GM12878 (cell line): ENCODE results near the gene HSD17B14. TPM values are rescaled to one million over a fixed set of nuclear protein-coding genes. Genes with fewer than 3 reads are reported as not detected.
A peak's percentile ranks its signal among the peaks of the same experiment; 100 is the strongest.

ENCODE experiments used
- ATAC-seq: fragments of 200-7000 bp; cut with Tn5 transposase; 3 replicates; pipeline ENCODE4 v1.9.1; 2020; ENCODE audit warnings: mild to moderate bottlenecking, moderate library complexity
- BruUV-seq: library from RNA; stranded (reverse); fragments of 400-500 nt; replicated peaks from 2 replicates; lab custom pipeline; 2021; lab: Mats Ljungman, UMichigan
- CTCF ChIA-PET: fragments of 300-600 bp; sonication (Branson Sonifier 250); formaldehyde crosslinking; extraction: SDS; loops from one replicate; lab custom pipeline; 2021; ENCODE audit warnings: inconsistent platforms; lab: Yijun Ruan, JAX
- POLR2A ChIA-PET: fragments of 350-600 bp; formaldehyde crosslinking; extraction: SDS; loops from one replicate; lab custom pipeline; 2021; ENCODE audit warnings: inconsistent platforms; lab: Charles Lee
- RAD21 ChIA-PET: fragments of 300-600 bp; sonication (Branson Sonifier 250); formaldehyde crosslinking; loops from one replicate; lab custom pipeline; 2023; ENCODE audit warnings: antibody characterized with exemption; ENCODE audit not compliant: unreplicated experiment; lab: Charles Lee
- SMC1A ChIA-PET: fragments of 300-600 bp; sonication (Branson Sonifier 250); formaldehyde crosslinking; loops from one replicate; lab custom pipeline; 2023; ENCODE audit not compliant: unreplicated experiment, uncharacterized antibody; lab: Charles Lee
- DNase-seq: peaks from one replicate; pipeline ENCODE4 v3.0.0-alpha.2; 2011; ENCODE audit warnings: low read depth, low spot score
- FAIRE-seq: peaks from 3 replicates; lab custom pipeline; 2011; peaks lifted over from hg19 to GRCh38; lab: Jason Lieb, UNC
- H2AFZ ChIP-seq: 2 replicates; pipeline ENCODE4 v1.6.0; 2011; ENCODE audit warnings: low read depth, low read length, control low read depth; ENCODE audit not compliant: control insufficient read depth
- H3K27ac ChIP-seq: 2 replicates; pipeline ENCODE4 v1.5.1; 2011; ENCODE audit warnings: control low read depth; ENCODE audit not compliant: control insufficient read depth, insufficient read depth
- H3K27me3 ChIP-seq, 2 experiments: replicated peaks in 1 of 2; 2 replicates each; pipeline versions ENCODE4 v1.6.0 to v1.6.1; 2011; ENCODE audit warnings: low read length in 1 of 2; ENCODE audit not compliant: control insufficient read depth in 2 of 2, insufficient read depth in 2 of 2
- H3K36me3 ChIP-seq, 2 experiments: 2 replicates each; pipeline ENCODE4 v1.5.1; 2011; ENCODE audit warnings: low read length in 1 of 2; ENCODE audit not compliant: control insufficient read depth in 2 of 2, insufficient read depth in 2 of 2
- H3K4me1 ChIP-seq: 2 replicates; pipeline ENCODE4 v1.6.1; 2011; ENCODE audit warnings: mild to moderate bottlenecking, low read length, moderate library complexity, mixed read lengths; ENCODE audit not compliant: control insufficient read depth, insufficient read depth
- H3K4me2 ChIP-seq: 2 replicates; pipeline ENCODE4 v1.6.0; 2011; ENCODE audit warnings: control low read depth; ENCODE audit not compliant: control insufficient read depth, insufficient read depth
- H3K4me3 ChIP-seq: fragments of 200-600 bp; sonication (generic); 2 replicates; pipeline ENCODE4 v1.5.1; 2016
- H3K79me2 ChIP-seq: 2 replicates; pipeline ENCODE4 v1.6.0; 2011; ENCODE audit warnings: low read length; ENCODE audit not compliant: control insufficient read depth, insufficient read depth
- H3K9ac ChIP-seq: 2 replicates; pipeline ENCODE4 v1.8.0; 2011; ENCODE audit warnings: low read length, control low read depth, mixed read lengths; ENCODE audit not compliant: control insufficient read depth, insufficient read depth
- H3K9me3 ChIP-seq: replicated peaks from 3 replicates; pipeline ENCODE4 v1.5.1; 2011; ENCODE audit warnings: mild to moderate bottlenecking, low read length; ENCODE audit not compliant: control insufficient read depth, insufficient read depth
- H4K20me1 ChIP-seq: 2 replicates; pipeline ENCODE4 v1.6.0; 2011; ENCODE audit not compliant: control insufficient read depth, insufficient read depth
- CREB1 ChIP-seq: IDR thresholded peaks from 2 replicates; pipeline ENCODE4 v1.6.1; 2012; ENCODE audit warnings: low read depth, mild to moderate bottlenecking, inconsistent platforms
- GATAD2B ChIP-seq: fragments of 450-650 bp; conservative IDR thresholded peaks from 2 replicates; pipeline ENCODE4 v1.6.1; 2017; ENCODE audit warnings: low read depth, mild to moderate bottlenecking, moderate library complexity
- IKZF1 ChIP-seq: fragments of 450-650 bp; conservative IDR thresholded peaks from 2 replicates; pipeline ENCODE4 v1.6.1; 2017; ENCODE audit warnings: antibody characterized with exemption, mild to moderate bottlenecking
- IRF4 ChIP-seq: IDR thresholded peaks from 2 replicates; pipeline ENCODE4 v1.6.1; 2011; ENCODE audit warnings: low read depth, low read length
- KAT2A ChIP-seq: conservative IDR thresholded peaks from 2 replicates; pipeline ENCODE4 v1.6.1; 2011; ENCODE audit warnings: low read depth, low read length; ENCODE audit not compliant: control insufficient read depth
- MEF2B ChIP-seq: fragments of 450-650 bp; IDR thresholded peaks from 2 replicates; pipeline ENCODE4 v1.6.1; 2018; ENCODE audit warnings: mild to moderate bottlenecking, moderate library complexity; ENCODE audit not compliant: partially characterized antibody, poor library complexity, severe bottlenecking
- MXI1 ChIP-seq: fragments of 150-350 bp; IDR thresholded peaks from 2 replicates; pipeline ENCODE4 v1.6.1; 2011; ENCODE audit warnings: low read depth, mild to moderate bottlenecking, inconsistent platforms, low read length, improper control_type of control experiment
- MYB ChIP-seq: fragments of 150-350 bp; IDR thresholded peaks from 2 replicates; pipeline ENCODE4 v1.6.1; 2014; ENCODE audit warnings: mild to moderate bottlenecking, low read depth, low read length, borderline replicate concordance
- NBN ChIP-seq: fragments of 450-650 bp; IDR thresholded peaks from 2 replicates; pipeline ENCODE4 v1.6.1; 2016
- NFYB ChIP-seq: IDR thresholded peaks from 2 replicates; pipeline ENCODE4 v1.6.1; 2011; ENCODE audit warnings: low read depth, mild to moderate bottlenecking, low read length, improper control_type of control experiment, moderate library complexity; ENCODE audit not compliant: insufficient read depth
- NR2F1 ChIP-seq: fragments of 450-650 bp; conservative IDR thresholded peaks from 2 replicates; pipeline ENCODE4 v1.6.1; 2017; ENCODE audit warnings: mild to moderate bottlenecking
- RFX5 ChIP-seq: IDR thresholded peaks from 2 replicates; pipeline ENCODE4 v1.6.1; 2011; ENCODE audit warnings: low read depth, low read length, improper control_type of control experiment
- RUNX3 ChIP-seq: IDR thresholded peaks from 2 replicates; pipeline ENCODE4 v1.6.1; 2012; ENCODE audit warnings: low read length, inconsistent platforms
- SMAD1 ChIP-seq: fragments of 450-650 bp; IDR thresholded peaks from 2 replicates; pipeline ENCODE4 v1.6.1; 2018; ENCODE audit warnings: mild to moderate bottlenecking, low read depth; ENCODE audit not compliant: partially characterized antibody
- SMARCA5 ChIP-seq: fragments of 450-650 bp; IDR thresholded peaks from 2 replicates; pipeline ENCODE4 v1.6.1; 2017; ENCODE audit warnings: mild to moderate bottlenecking
- SMC3 ChIP-seq: IDR thresholded peaks from 2 replicates; pipeline ENCODE4 v1.6.1; 2011; ENCODE audit warnings: low read length, improper control_type of control experiment, borderline replicate concordance
- SP1 ChIP-seq: IDR thresholded peaks from one replicate; pipeline ENCODE4 v1.6.1; 2011; ENCODE audit warnings: low read depth, low read length
- TAF1 ChIP-seq: IDR thresholded peaks from 2 replicates; pipeline ENCODE4 v1.6.1; 2011; ENCODE audit warnings: mild to moderate bottlenecking, low read depth, low read length, borderline replicate concordance
- TARDBP ChIP-seq: IDR thresholded peaks from 2 replicates; pipeline ENCODE4 v1.6.1; 2016; ENCODE audit warnings: borderline replicate concordance
- WGBS: methylation state at CpG from one replicate; pipeline ENCODE4 v1.1.6; 2016; ENCODE audit warnings: low lambda C conversion rate; ENCODE audit not compliant: insufficient replicate concordance, insufficient coverage; ENCODE audit errors: missing lambda C conversion rate; 5-methylcytosine and 5-hydroxymethylcytosine counted together
- in situ Hi-C: fragments of 300-500 bp; cut with MboI; formaldehyde crosslinking; loops from 9 replicates; pipeline ENCODE4 v1.14.3; 2018; ENCODE audit warnings: mixed read lengths
- intact Hi-C: fragments of 100-400 bp; cut with micrococcal nuclease; formaldehyde crosslinking; loops from one replicate; pipeline ENCODE4 v1.14.2; 2022; ENCODE audit not compliant: unreplicated experiment
- polyA plus RNA-seq, 11 experiments: library from polyadenylated mRNA; depleted of rRNA in 4 of 11; unstranded in 6 of 11; stranded (reverse) in 5 of 11; fragments of >200 nt; fragmentation: Nextera tagmentation in 4 of 11; fragmentation: Illumina TruSeq in 1 of 11; extraction: Ambion mirVana in 4 of 11; extraction: Trizol in 1 of 11; gene quantifications; 1 replicate in 1 of 11; 2 replicates in 10 of 11; pipeline versions ENCODE4 v1.2.1 to v1.2.3, GENCODE V29; 2011 to 2016; ENCODE audit warnings: inconsistent platforms in 2 of 11, missing spikeins in 2 of 11, low read depth in 1 of 11
- total RNA-seq, 4 experiments: library from RNA; depleted of rRNA in 3 of 4; stranded (reverse); fragments of >200 nt in 3 of 4; fragmentation: Illumina TruSeq in 1 of 4; extraction: Trizol in 1 of 4; gene quantifications; 2 replicates each; pipeline versions ENCODE4 v1.2.1 to v1.2.3, GENCODE V29; 2013 to 2021
- TF ChIP-seq, protein P1 (sequence below): fragments of 450-650 bp; IDR thresholded peaks from 2 replicates; pipeline ENCODE4 v1.6.1; 2016; ENCODE audit warnings: mild to moderate bottlenecking
- TF ChIP-seq, protein P2 (sequence below): fragments of 450-650 bp; IDR thresholded peaks from 2 replicates; pipeline ENCODE4 v1.6.1; 2017; ENCODE audit warnings: antibody characterized with exemption, mild to moderate bottlenecking, moderate library complexity

The HSD17B14 gene
- total and polyA plus RNA-seq, 10 of the 15 experiments (the other 5 are each of a cell fraction or from before 2014, with no cell fraction given), result 0.21 to 4.1 (median 0.61) TPM

DNA sequence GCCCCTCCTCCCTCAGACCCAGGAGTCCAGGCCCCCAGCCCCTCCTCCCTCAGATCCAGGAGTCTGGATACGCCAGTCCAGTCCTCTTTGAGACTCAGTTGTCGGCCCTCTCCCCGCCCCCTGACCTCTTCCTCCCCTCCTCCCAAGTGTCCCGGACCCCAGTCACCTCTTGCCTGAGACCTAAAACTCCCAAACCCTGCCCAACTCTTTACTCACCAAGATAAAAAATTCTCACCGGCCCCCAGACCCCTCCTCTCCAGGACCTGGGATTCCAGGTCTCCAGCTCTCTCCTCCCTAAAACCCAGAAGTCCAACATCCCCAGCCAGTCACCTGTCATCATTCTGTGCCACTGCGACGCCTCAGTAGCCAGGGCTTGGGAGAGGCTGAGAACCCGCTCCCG lies 1.4 kb upstream of the HSD17B14 start (continued):
- TF ChIP-seq CREB1 (no peak), SMC3 (no peak), IRF4 (no peak)

DNA sequence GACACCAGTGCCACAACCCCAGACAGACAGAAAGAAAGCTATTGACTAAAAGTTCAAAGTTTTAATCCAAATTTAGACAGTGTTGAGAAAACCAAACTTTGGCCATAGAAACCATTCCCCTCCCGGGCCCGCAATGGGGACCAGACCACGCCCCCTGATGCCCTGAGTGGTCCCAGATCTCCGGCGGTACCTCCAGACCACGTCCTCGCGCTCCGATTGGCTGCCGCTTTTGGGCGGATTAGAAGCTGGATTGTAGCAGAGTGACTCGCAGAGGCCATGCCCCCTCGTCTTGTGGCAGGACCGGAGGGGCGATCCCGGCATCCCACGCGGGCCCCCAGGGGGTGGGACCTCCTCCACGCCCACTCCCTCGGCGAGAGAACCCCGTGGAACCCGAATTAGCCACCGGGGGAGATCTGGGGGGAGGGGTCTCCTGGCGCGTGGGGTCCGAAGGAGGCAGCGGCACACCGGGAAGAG lies 797 bp upstream of the HSD17B14 start:
- intact Hi-C loops (loop anchor here (5.0 kb wide), 1 partner anchor 190 kb away; the partner anchor contains the start of gene CA11), in situ Hi-C loops (loop anchor here (5.0 kb wide), 2 partner anchors 40 to 190 kb away; partner anchors contain the start of gene CA11)
- SMC1A ChIA-PET, result interaction anchor here (0.9 to 3.0 kb wide), 11 partner anchors 15 to 133 kb away, joined by 3 to 33 read pairs (median 5); no protein-coding TSS in a partner anchor
- CTCF ChIA-PET, result interaction anchor here (0.7 to 15.6 kb wide), 14 partner anchors 21 to 162 kb away, joined by 3 to 520 read pairs (median 4); partner anchors contain the start of genes GYS1, PPP1R15A and RUVBL2
- Histone ChIP-seq H3K36me3 (no peaks in the 10 kb centered on the region), H3K79me2 (no peaks in the 10 kb centered on the region), H3K4me3 (peak overlapping the region; percentile 72), H3K9ac (peak overlapping the region; percentile 62), H3K4me1 (peaks cover 15% of the 10 kb centered on the region), H3K9me3 (no peaks in the 10 kb centered on the region), H3K4me2 (peak overlapping the region; percentile 69), H4K20me1 (no peaks in the 10 kb centered on the region), H3K27ac (peak overlapping the region; percentile 67), H3K27me3 (no peaks in the 10 kb centered on the region), H2AFZ (peak overlapping the region; percentile 79)
- DNase-seq (peak; percentile 67), FAIRE-seq (peak; percentile 95), ATAC-seq (peak; percentile 93)
- POLR2A ChIA-PET, result interaction anchor here (0.5 to 1.9 kb wide), 8 partner anchors 37 to 135 kb away, joined by 3 to 7 read pairs (median 3); partner anchors contain the start of gene PPP1R15A
- RAD21 ChIA-PET, result interaction anchor here (0.6 to 2.9 kb wide), 13 partner anchors 21 to 192 kb away, joined by 3 to 33 read pairs (median 5); partner anchors contain the start of genes BAX, BCAT2 and CA11
- no TSS peak for BruUV-seq
- 25% methylated on average over 29 of the region's 29 CpGs for WGBS
- TF ChIP-seq TARDBP, result no peak
- TF ChIP-seq MEF2B, result peak; percentile 50
- TF ChIP-seq RUNX3, result no peak
- peak; percentile 39; the same call in 1 of the 2 replicates for TF ChIP-seq MXI1
- no peak for TF ChIP-seq MYB
- peak; percentile 82 for TF ChIP-seq SP1
- TF ChIP-seq IKZF1, result peak; percentile 59; the same call in 1 of the 2 replicates
- TF ChIP-seq TAF1, result 0 out of 2 replicates have a peak, but pooled peaks have one; percentile 21
- TF ChIP-seq NFYB, result peak; percentile 88
- TF ChIP-seq, protein P1, sequence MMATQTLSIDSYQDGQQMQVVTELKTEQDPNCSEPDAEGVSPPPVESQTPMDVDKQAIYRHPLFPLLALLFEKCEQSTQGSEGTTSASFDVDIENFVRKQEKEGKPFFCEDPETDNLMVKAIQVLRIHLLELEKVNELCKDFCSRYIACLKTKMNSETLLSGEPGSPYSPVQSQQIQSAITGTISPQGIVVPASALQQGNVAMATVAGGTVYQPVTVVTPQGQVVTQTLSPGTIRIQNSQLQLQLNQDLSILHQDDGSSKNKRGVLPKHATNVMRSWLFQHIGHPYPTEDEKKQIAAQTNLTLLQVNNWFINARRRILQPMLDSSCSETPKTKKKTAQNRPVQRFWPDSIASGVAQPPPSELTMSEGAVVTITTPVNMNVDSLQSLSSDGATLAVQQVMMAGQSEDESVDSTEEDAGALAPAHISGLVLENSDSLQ, result peak; percentile 65; the same call in 1 of the 2 replicates
- TF ChIP-seq KAT2A, result no peak
- TF ChIP-seq NBN, result no peak
- TF ChIP-seq NR2F1, result peak; percentile 49; the same call in 1 of the 2 replicates
- TF ChIP-seq GATAD2B, result peak; percentile 52; the same call in 1 of the 2 replicates
- TF ChIP-seq, protein P2, sequence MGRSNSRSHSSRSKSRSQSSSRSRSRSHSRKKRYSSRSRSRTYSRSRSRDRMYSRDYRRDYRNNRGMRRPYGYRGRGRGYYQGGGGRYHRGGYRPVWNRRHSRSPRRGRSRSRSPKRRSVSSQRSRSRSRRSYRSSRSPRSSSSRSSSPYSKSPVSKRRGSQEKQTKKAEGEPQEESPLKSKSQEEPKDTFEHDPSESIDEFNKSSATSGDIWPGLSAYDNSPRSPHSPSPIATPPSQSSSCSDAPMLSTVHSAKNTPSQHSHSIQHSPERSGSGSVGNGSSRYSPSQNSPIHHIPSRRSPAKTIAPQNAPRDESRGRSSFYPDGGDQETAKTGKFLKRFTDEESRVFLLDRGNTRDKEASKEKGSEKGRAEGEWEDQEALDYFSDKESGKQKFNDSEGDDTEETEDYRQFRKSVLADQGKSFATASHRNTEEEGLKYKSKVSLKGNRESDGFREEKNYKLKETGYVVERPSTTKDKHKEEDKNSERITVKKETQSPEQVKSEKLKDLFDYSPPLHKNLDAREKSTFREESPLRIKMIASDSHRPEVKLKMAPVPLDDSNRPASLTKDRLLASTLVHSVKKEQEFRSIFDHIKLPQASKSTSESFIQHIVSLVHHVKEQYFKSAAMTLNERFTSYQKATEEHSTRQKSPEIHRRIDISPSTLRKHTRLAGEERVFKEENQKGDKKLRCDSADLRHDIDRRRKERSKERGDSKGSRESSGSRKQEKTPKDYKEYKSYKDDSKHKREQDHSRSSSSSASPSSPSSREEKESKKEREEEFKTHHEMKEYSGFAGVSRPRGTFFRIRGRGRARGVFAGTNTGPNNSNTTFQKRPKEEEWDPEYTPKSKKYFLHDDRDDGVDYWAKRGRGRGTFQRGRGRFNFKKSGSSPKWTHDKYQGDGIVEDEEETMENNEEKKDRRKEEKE, result no peak
- no peak for TF ChIP-seq SMAD1
- peak; percentile 79; the same call in 1 of the 2 replicates for TF ChIP-seq RFX5
- peak; percentile 7; the same call in 1 of the 2 replicates for TF ChIP-seq SMARCA5
